Esophagus muscularis mucosa (tissue), 4 donors: ENCODE data around the gene OSTC.

Source experiments
- CTCF ChIP-seq, 3 experiments: fragments of 200-600 bp in 2 of 3; fragments of 450-650 bp in 1 of 3; sonication (generic) in 2 of 3; IDR thresholded peaks; one replicate each; pipeline ENCODE4 v1.5.1; 2017 to 2019; ENCODE audit warnings: antibody characterized with exemption in 3 of 3, mild to moderate bottlenecking in 2 of 3, moderate library complexity in 1 of 3
- EP300 ChIP-seq: sonication (generic); formaldehyde crosslinking; IDR thresholded peaks from one replicate; pipeline ENCODE4 v1.6.1; 2017; ENCODE audit warnings: antibody characterized with exemption
- POLR2A ChIP-seq: fragments of 450-650 bp; IDR thresholded peaks from one replicate; pipeline ENCODE4 v1.6.1; 2017; ENCODE audit warnings: antibody characterized with exemption, moderate library complexity, mild to moderate bottlenecking, low read depth
- POLR2AphosphoS5 ChIP-seq, 2 donors: sonication (generic); formaldehyde crosslinking; IDR thresholded peaks; one replicate each; pipeline ENCODE4 v1.6.1; 2017; ENCODE audit warnings: antibody characterized with exemption in 2 of 2

DNA sequence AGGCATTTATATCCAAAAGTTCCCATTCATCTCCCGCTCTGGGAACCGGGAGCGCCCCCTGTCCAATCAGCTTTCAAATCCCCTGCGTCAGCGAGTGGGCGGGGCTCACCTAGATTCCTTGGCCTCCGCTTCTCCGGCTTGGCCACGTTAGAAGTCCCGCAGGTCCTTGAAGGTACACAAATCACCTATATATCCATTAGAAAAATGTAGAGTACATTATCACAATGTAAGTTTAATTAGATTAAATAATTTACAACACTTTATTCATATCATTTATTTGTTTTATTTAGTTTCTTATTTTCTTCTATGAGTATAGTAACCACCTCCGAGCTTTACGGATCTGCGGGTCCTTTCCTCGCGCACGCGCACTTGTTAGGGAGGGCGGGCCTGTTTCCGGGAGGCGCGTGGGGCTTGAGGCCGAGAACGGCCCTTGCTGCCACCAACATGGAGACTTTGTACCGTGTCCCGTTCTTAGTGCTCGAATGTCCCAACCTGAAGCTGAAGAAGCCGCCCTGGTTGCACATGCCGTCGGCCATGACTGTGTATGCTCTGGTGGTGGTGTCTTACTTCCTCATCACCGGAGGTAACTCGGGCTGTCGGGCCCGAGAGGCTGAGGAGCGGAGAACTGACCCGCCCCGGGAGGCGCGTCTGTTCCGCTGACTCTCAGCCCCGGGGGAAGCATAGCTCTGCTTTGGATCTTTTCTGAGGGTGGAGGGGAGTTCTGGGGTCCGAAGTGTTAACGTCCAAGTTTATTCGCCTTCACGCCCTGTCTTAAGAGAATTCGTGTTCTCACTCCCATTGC lies at the start of gene OSTC:
- TF ChIP-seq CTCF (IDR thresholded peaks at IDR 0.05) = no peak
- TF ChIP-seq POLR2A = peak; percentile 41
- TF ChIP-seq POLR2AphosphoS5 (IDR thresholded peaks at IDR 0.05) = peak; percentile 86 to 87
- no peak for TF ChIP-seq EP300
